Measurements from ENCODE around the gene ZNF324.
"Not testable (repeated sequence)": the region's sequence is repeated elsewhere in the genome, so short reads cannot be mapped to it uniquely, and the experiment has no call there.

The ZNF324 gene

GRCh38 chr19:58471736-58472135, 4.9 kb downstream of the ZNF324 start:
- no peak for DNase-seq (ENCODE audit: low read depth)

DNA sequence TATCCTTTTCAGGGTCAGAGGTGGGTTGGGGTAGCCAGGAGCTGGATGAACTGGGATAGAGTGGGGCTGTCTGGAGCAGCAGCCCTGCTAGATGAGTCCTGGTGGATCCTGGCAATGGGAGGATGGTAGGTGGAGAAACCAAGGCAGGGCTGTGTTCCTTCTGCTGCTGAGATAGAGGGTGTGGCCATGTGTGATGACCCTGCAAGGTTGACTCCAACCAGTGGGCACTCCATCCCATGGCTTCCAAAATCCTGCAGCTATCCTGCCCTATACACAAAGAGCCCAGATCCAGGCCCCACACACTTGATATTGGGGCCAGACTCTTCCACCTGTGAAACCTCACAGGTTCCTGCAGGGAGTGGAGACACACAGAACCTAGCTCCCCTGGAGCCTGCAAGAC, 6.9 kb downstream of the ZNF324 start:
- no peak for DNase-seq (ENCODE audit: low read depth)

GRCh38 chr19:58474291-58474996, 7.6 kb downstream of the ZNF324 start:
- DNase-seq (ENCODE audit: low read depth) = no peak

- no peak for DNase-seq (ENCODE audit: low read depth)
These were observed 8.3 kb downstream of the ZNF324 start for GRCh38 chr19:58474997-58475713.

DNA sequence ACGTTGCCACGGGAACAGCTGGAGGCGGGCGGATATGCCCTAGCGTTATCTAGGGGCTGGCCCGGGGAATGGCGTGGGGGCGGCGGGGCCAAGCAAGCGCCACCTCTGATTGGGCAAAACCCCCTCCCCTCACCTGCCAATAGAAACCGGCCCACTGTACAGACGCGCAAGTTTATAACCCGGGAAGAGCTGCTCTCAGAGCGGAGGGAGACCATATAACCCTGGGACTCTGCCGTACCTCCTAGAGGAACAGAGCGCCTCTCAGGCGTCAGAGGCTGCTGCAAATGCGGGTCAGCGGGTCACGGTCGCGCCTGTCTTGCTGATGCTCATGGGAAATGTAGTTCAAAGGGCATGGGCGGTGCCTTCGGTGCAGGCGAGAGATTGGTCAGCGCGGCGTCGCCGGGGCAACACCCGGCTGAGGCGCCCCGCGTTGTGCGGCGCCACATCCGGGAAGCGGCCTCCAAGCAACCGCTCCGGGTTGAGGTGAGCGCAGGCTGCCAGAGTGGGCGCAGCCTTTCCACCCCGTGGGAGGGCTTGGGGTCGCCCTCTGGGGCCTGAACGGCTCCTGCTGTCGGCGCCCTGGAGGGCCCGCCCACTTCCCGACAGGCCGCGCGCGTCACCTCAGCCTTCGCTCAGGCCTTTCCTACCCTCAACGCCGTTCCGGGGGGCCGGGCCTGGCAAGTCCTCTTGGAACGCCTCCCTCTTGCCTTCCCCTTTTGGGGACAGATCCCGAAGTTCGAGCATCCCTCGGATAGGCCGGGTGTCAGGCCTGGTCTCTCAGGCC, 9.0 kb downstream of the ZNF324 start, which contains the start of gene ZNF446:
Gene ZNF446, plus strand, starts transcription at position 639 of the 784 bp plus-strand sequence. CDS start 867 bp downstream, outside the sequence.
- DNase-seq (ENCODE audit: low read depth) = peak; percentile 98

DNA sequence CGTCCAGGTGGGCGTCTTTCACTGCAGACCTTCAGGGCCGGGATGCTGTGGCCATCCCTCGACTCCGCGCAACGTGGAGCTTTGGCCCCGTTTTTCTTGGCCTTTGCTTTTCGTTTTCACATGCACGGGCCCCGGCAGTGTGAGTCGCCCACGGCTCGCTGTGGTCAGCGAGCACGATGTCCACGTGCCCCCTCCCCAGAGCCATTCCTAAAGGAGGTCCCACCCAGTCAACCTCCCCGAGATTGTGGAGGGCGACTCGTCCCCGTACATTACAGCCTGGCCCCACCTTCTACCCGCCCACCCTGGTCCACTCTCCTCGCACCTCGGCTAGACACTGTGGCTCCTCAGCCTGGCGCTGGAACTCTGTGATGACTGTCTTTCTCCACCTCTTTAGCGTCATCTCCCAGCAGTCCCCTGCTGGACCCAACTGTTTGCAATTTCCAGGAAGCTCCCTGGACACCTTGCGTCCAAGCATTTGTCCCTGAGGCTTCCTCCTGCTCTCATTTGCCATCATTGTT, 9.7 kb downstream of the ZNF324 start:
- no peak for DNase-seq (ENCODE audit: low read depth)

DNA sequence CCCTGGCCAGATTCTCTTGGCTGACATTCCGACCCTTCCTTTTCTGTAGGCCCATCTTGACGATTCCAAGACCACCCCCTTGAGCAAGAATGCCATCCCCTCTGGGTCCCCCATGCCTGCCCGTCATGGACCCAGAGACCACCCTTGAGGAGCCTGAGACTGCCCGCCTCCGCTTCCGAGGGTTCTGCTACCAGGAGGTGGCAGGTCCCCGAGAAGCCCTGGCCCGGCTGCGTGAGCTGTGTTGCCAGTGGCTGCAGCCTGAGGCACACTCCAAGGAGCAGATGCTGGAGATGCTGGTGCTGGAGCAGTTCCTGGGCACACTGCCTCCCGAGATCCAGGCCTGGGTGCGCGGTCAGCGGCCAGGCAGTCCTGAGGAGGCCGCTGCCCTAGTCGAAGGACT, 10.2 kb downstream of the ZNF324 start:
- no peak for DNase-seq (ENCODE audit: low read depth)

- DNase-seq (ENCODE audit: low read depth) = no peak
These were observed 11.0 kb downstream of the ZNF324 start for GRCh38 chr19:58477871-58478270.

- DNase-seq (ENCODE audit: low read depth) = no peak
These were observed 12.4 kb downstream of the ZNF324 start for GRCh38 chr19:58479303-58479702.

- DNase-seq (ENCODE audit: low read depth) = no peak
These were observed 13.0 kb downstream of the ZNF324 start for GRCh38 chr19:58479736-58480480.

GRCh38 chr19:58480481-58480830, 13.6 kb downstream of the ZNF324 start:
- DNase-seq (ENCODE audit: low read depth) = no peak

- DNase-seq (ENCODE audit: low read depth) = no peak
These were observed 14.0 kb downstream of the ZNF324 start for GRCh38 chr19:58480831-58481230.

- no peak for DNase-seq (ENCODE audit: low read depth)
These were observed 15.5 kb downstream of the ZNF324 start for GRCh38 chr19:58482372-58482771.

GRCh38 chr19:58483776-58484175, 16.9 kb downstream of the ZNF324 start:
- DNase-seq (ENCODE audit: low read depth) = no peak

GRCh38 chr19:58484349-58484748, 17.5 kb downstream of the ZNF324 start:
- DNase-seq (ENCODE audit: low read depth) = not testable (repeated sequence)

DNA sequence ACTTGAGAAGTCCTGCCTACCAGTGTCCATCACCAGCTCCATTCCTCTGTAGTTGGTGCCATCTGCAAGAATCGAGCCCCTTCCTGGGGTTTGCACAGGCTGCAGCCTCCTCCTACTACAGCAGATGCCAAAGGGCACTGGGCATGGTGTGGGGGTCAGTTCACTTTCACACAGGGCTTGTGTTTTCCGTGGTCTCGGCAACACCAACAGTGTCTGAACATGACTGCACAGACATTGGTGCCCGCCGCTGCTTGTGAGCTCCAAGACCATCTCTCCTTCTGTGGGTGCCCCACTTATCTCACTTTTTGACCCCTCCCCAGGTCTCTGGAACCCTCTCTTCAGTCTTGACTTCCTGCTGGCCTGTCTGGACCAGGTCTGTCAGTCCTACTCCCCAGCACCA, 24.5 kb downstream of the ZNF324 start:
- DNase-seq (ENCODE audit: low read depth) = no peak

DNA sequence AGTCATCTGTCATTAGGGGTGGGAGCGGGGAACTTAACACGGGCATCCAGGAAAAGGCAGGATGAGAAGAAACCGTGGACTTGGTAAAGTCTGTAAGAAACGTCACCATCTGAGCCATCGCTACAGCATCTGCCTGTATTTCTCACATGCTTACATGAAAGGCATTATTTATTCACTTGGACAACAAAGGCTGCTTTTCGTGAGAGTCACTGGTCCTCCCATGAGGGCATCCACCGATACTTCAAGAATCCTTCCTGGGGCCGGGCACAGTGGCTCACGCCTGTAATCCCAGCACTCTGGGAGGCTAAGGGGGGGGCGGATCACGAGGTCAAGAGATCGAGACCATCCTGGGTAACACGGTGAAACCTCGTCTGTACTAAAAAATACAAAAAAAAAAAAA, 25.4 kb downstream of the ZNF324 start:
- DNase-seq (ENCODE audit: low read depth) = no peak

GRCh38 chr19:58497634-58498170, 30.8 kb downstream of the ZNF324 start:
- DNase-seq (ENCODE audit: low read depth) = no peak

GRCh38 chr19:58498316-58499020, 31.6 kb downstream of the ZNF324 start:
- no peak for DNase-seq (ENCODE audit: low read depth)

GRCh38 chr19:58499021-58499927, 32.4 kb downstream of the ZNF324 start:
- peak; percentile 99 for DNase-seq (ENCODE audit: low read depth)

All from CMK (cell line).